CD4-positive, alpha-beta T cell (primary cell): Measurements from ENCODE around the gene MRPL36. TPM values are rescaled to one million over a fixed set of nuclear protein-coding genes. Genes with fewer than 3 reads are reported as not detected.

Experiments used
- ATAC-seq: fragments of 200-7000 bp; cut with Tn5 transposase; one replicate; pipeline ENCODE4 v1.10.0; 2022; ENCODE audit warnings: mild to moderate bottlenecking; ENCODE audit not compliant: poor library complexity
- CTCF ChIA-PET: fragments of 350-600 bp; sonication (Branson Sonifier 250); formaldehyde crosslinking; loops from one replicate; lab custom pipeline; 2021; ENCODE audit warnings: antibody characterized with exemption, inconsistent platforms; lab: Charles Lee
- POLR2A ChIA-PET: fragments of 350-600 bp; sonication (Branson Sonifier 250); formaldehyde crosslinking; loops from one replicate; lab custom pipeline; 2021; ENCODE audit warnings: antibody characterized with exemption, inconsistent platforms; lab: Charles Lee
- DNase-seq, 14 experiments: peaks; one replicate each; pipeline ENCODE4 v3.0.0-alpha.2; 2013 to 2020; ENCODE audit warnings: mixed read lengths in 2 of 14
- H3K27ac ChIP-seq, 2 donors: one replicate each; pipeline versions ENCODE4 v1.5.1 to v1.7.0; 2013; ENCODE audit warnings: low read length in 2 of 2, low read depth in 1 of 2, mild to moderate bottlenecking in 1 of 2
- H3K27me3 ChIP-seq, 2 experiments: 1 replicate in 1 of 2; 2 replicates in 1 of 2; pipeline versions ENCODE4 v1.6.1 to v1.7.0; 2013; ENCODE audit warnings: low read length in 2 of 2, control low read depth in 1 of 2, mild to moderate bottlenecking in 1 of 2, moderate library complexity in 1 of 2; ENCODE audit not compliant: insufficient read depth in 2 of 2, control insufficient read depth in 1 of 2
- H3K36me3 ChIP-seq: one replicate; pipeline ENCODE4 v1.6.1; 2013; ENCODE audit warnings: low read length, control low read depth; ENCODE audit not compliant: insufficient read depth
- H3K4me1 ChIP-seq: one replicate; pipeline ENCODE4 v1.6.1; 2013; ENCODE audit warnings: low read length, control low read depth; ENCODE audit not compliant: insufficient read depth
- H3K4me3 ChIP-seq: one replicate; pipeline ENCODE4 v1.5.1; 2013; ENCODE audit warnings: mild to moderate bottlenecking, low read length, moderate library complexity
- H3K9me3 ChIP-seq, 2 experiments: 1 replicate in 1 of 2; 2 replicates in 1 of 2; pipeline versions ENCODE4 v1.6.1 to v1.7.0; 2013; ENCODE audit warnings: low read length in 2 of 2, mild to moderate bottlenecking in 2 of 2, control low read depth in 1 of 2, moderate library complexity in 1 of 2; ENCODE audit not compliant: control insufficient read depth in 1 of 2, insufficient read depth in 1 of 2
- H3K27ac Mint-ChIP-seq: one replicate; pipeline ENCODE4 v1.8.0; 2020; ENCODE audit warnings: mixed read lengths
- H3K27me3 Mint-ChIP-seq: one replicate; pipeline ENCODE4 v1.8.0; 2021; ENCODE audit warnings: mixed read lengths
- H3K36me3 Mint-ChIP-seq: one replicate; pipeline ENCODE4 v1.8.0; 2021; ENCODE audit warnings: low read depth, mixed read lengths
- H3K4me1 Mint-ChIP-seq: one replicate; pipeline ENCODE4 v1.8.0; 2021; ENCODE audit warnings: low read depth, mixed read lengths
- H3K4me3 Mint-ChIP-seq: one replicate; pipeline ENCODE4 v1.8.0; 2020; ENCODE audit warnings: mild to moderate bottlenecking, mixed read lengths
- H3K9me3 Mint-ChIP-seq: one replicate; pipeline ENCODE4 v1.8.0; 2020; ENCODE audit warnings: mixed read lengths
- intact Hi-C, 2 experiments: fragments of 100-400 bp; cut with DNase I in 1 of 2; cut with micrococcal nuclease in 1 of 2; formaldehyde crosslinking; loops; one replicate each; pipeline versions ENCODE4 v1.15.1 to v1.9.0; 2023 to 2025; cut with DNase I, micrococcal nuclease
- total RNA-seq, 174 experiments: library from RNA in 2 of 174; stranded (reverse) in 2 of 174; gene quantifications; one replicate each; pipeline ENCODE4 v1.2.3 and lab custom pipeline; 2021 to 2026
- TF ChIP-seq, protein P1 (sequence below): fragments of 200-600 bp; IDR thresholded peaks from one replicate; pipeline ENCODE4 v1.8.0; 2022; ENCODE audit warnings: antibody characterized with exemption, mild to moderate bottlenecking

Gene MRPL36
- total RNA-seq, 2 experiments from 2014 or later, result 14.3 to 18.2 TPM

DNA sequence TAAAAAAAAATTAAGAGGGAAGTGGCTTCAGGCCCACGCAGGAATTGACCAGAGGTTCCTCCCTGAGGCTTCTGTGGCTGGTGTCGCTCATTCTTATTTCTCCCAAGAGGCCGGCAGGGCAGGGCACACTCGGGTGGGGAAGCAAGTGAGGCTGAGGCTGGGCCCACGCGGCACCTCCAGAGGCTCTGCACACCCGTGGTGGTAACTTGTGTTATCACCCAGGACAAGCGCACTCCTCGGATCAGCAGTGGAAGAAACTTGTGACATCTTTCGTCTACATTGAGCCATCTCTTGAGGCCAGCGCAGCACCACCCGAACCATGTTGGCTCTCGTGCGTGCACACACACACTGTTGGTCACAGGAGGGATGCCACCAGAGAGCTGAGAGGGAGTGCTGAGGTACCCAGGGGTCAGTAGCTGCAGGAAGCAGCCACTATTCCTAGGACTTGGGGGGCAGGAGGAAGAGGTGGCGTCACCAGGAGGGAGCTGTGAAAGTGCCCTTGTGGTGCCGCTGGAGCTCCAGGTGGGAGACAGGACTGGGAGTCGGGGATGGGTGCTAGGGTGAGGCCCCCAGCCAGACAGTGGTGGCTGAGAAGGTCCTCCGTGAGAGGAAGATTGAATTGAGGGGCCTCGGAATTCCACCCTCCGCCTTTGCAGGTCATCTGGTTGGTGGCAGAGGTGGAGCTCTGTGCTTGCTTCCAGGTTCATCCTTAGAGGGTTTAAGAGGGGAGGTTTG, 8.0 kb upstream of the MRPL36 start:
- no peak for DNase-seq
- intact Hi-C loops, result no loop called here
- Mint-ChIP-seq H3K4me3 (no peak overlapping the region), H3K27ac (no peak overlapping the region), H3K27me3 (no peaks in the 10 kb centered on the region), H3K4me1 (peaks cover 30% of the 10 kb centered on the region), H3K36me3 (peaks cover 99% of the 10 kb centered on the region), H3K9me3 (no peaks in the 10 kb centered on the region)
- no peak overlapping the region for H3K27ac ChIP-seq
- TF ChIP-seq, protein P1, sequence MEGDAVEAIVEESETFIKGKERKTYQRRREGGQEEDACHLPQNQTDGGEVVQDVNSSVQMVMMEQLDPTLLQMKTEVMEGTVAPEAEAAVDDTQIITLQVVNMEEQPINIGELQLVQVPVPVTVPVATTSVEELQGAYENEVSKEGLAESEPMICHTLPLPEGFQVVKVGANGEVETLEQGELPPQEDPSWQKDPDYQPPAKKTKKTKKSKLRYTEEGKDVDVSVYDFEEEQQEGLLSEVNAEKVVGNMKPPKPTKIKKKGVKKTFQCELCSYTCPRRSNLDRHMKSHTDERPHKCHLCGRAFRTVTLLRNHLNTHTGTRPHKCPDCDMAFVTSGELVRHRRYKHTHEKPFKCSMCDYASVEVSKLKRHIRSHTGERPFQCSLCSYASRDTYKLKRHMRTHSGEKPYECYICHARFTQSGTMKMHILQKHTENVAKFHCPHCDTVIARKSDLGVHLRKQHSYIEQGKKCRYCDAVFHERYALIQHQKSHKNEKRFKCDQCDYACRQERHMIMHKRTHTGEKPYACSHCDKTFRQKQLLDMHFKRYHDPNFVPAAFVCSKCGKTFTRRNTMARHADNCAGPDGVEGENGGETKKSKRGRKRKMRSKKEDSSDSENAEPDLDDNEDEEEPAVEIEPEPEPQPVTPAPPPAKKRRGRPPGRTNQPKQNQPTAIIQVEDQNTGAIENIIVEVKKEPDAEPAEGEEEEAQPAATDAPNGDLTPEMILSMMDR, result no peak
- peaks cover 95% of the 10 kb centered on the region for H3K36me3 ChIP-seq
- CTCF ChIA-PET, result no interaction called here
- H3K9me3 ChIP-seq, result no peaks in the 10 kb centered on the region
- ATAC-seq, result no peak
- peaks cover 17% of the 10 kb centered on the region for H3K4me1 ChIP-seq
- POLR2A ChIA-PET, result no interaction called here
- no peak overlapping the region for H3K4me3 ChIP-seq
- H3K27me3 ChIP-seq, result no peaks in the 10 kb centered on the region

DNA sequence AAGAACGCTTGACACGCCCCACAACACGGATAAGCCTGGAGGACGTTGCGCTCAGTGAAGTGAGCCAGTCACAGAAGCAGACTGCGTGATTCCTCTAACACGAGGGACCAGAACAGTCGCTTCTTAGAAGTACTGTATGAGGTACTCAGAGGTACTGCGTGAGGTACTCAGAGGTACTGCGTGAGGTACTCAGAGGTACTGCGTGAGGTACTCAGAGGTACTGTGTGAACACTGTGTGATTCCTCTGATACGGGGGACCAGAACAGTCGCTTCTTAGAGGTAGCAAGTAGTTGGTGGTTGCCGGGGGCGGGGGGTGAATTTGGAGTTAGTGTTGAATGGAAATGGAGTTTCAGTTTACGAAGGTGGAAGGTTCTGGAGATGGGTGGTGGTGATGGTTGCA, 7.3 kb upstream of the MRPL36 start:
- TF ChIP-seq, protein P1, result no peak
- ChIA-PET POLR2A (no interaction called here), CTCF (no interaction called here)
- Histone ChIP-seq H3K4me1 (peaks cover 18% of the 10 kb centered on the region), H3K36me3 (peaks cover 93% of the 10 kb centered on the region), H3K4me3 (no peak overlapping the region), H3K27ac (no peak overlapping the region), H3K27me3 (no peaks in the 10 kb centered on the region), H3K9me3 (no peaks in the 10 kb centered on the region)
- peaks cover 36% of the 10 kb centered on the region for H3K4me1 Mint-ChIP-seq
- DNase-seq, result no peak
- no peak for ATAC-seq
- H3K4me3 Mint-ChIP-seq, result no peak overlapping the region
- H3K9me3 Mint-ChIP-seq, result no peaks in the 10 kb centered on the region
- H3K36me3 Mint-ChIP-seq, result peaks cover 97% of the 10 kb centered on the region
- H3K27ac Mint-ChIP-seq, result no peak overlapping the region
- no peaks in the 10 kb centered on the region for H3K27me3 Mint-ChIP-seq
- intact Hi-C loops, result no loop called here

GRCh38 chr5:1806199-1806598, 6.6 kb upstream of the MRPL36 start:
- DNase-seq, result no peak
- TF ChIP-seq, protein P1, result no peak
- peaks cover 38% of the 10 kb centered on the region for H3K4me1 Mint-ChIP-seq
- Histone ChIP-seq H3K27me3 (no peaks in the 10 kb centered on the region), H3K27ac (no peak overlapping the region), H3K36me3 (peaks cover 86% of the 10 kb centered on the region), H3K4me1 (peaks cover 25% of the 10 kb centered on the region), H3K4me3 (no peak overlapping the region), H3K9me3 (no peaks in the 10 kb centered on the region)
- no peak overlapping the region for H3K4me3 Mint-ChIP-seq
- H3K27ac Mint-ChIP-seq, result no peak overlapping the region
- no peaks in the 10 kb centered on the region for H3K27me3 Mint-ChIP-seq
- ChIA-PET CTCF (no interaction called here), POLR2A (no interaction called here)
- no peaks in the 10 kb centered on the region for H3K9me3 Mint-ChIP-seq
- intact Hi-C loops, result no loop called here
- peaks cover 94% of the 10 kb centered on the region for H3K36me3 Mint-ChIP-seq
- ATAC-seq, result no peak
